Measurements from ENCODE around the gene KRT83. TPM values are rescaled to one million over a fixed set of nuclear protein-coding genes. Genes with fewer than 3 reads are reported as not detected.
"Not testable (repeated sequence)": the region's sequence is repeated elsewhere in the genome, so short reads cannot be mapped to it uniquely, and the experiment has no call there.

KRT83 gene
- polyA plus RNA-seq, 10 donors = not detected

GRCh38 chr12:52286857-52287785, 34.1 kb downstream of the KRT83 start:
- DNase-seq = not testable (repeated sequence)

DNA sequence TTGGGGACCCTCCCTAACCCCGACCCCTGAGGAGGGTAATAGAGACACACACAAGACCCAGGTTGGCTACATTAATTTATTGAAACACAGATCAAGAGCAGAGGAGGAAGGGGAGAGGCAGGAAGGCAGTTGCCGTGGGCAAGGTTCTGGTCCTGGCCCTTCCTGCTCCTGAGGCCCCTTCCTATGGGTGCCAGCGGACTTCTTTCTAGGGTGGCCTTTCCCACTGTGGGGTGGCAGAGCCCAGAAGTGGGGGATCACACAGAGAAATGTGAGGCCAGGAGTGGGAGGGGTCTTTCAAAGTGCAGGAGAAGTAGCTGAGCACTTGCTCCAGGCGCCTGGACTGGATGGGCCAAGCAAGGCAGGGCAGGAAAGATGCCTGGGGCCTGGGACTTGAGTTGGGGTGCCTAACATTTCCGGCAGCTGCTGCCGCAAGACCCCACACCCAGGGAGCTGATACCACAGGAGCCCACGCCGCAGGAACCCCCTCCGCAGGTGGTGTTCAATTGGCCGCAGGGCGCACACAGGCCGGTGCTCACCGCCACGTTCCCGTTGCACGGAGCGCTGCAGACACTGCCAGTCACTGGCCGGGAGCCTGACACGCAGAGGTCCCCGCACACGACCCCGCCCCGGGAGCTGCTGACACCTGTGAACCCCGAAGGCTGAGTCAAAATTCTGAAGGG, 35.2 kb downstream of the KRT83 start:
- no peak for DNase-seq

DNA sequence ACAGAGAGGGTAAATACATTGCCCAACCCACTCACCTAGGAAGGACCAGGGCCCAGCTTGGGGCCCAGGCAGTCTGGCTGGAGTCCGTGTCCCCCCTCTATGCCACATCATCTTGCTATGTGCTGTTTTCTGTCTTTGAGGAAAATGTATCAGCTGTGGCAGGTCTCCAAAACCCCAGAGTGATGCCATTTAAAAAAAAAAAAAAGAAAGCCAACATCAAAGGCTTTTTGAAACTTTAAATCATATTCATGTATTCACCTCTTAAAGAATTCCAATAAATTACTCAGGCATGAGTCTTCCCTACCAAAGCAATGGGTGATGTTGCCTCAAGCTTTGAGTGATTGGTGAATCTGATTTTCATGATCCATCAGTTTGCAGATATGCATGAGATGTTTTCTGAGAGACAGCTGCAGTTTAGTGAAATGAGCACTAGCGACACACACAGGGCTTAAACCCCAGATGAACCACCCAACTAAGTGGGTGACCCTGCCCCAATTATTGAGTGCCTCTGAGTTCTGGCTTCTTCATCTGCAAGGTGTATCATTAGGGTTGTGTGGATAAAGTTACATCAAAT, 35.9 kb downstream of the KRT83 start:
- peak in 1 of 3 donors; percentile 52 for DNase-seq

GRCh38 chr12:52284562-52285171, 36.5 kb downstream of the KRT83 start:
- DNase-seq = no peak

DNA sequence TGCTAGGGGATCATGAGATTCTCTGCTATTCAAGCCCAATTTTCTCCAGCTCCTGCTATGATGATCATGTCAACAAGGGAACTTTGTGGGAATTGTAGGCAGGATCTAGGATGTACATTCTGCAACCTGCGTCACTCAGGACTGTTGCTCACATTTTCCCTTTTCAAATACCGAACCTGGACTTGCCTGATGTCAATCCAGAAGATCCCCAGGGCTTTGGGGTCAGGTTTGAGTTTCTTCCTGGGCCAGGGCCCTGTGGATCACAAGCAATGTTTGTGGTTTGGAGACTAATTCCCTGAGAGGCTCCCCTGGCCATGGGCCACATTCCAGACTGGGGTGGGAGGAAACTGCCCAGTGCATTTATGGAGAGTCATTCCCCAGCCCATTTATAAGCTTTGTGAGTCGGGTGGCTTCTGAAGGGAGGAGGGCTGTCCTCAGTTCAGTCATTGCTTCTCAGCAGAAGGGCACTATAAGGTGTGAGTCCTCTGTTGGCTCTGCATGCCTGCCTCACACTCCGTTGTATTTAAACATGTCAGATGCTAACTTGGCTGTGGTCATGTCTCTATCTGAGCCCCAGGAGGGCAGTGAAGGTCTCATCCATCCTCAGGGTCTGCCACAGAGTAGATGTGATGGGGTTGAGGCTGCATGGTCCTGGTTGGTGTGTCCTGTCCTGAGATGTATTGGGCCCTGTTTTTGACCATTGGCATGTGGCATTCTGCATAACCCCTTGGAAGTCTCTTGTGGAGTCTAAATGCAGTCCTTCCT, 40.2 kb downstream of the KRT83 start:
- DNase-seq = peak in 1 of 3 donors; percentile 94

DNA sequence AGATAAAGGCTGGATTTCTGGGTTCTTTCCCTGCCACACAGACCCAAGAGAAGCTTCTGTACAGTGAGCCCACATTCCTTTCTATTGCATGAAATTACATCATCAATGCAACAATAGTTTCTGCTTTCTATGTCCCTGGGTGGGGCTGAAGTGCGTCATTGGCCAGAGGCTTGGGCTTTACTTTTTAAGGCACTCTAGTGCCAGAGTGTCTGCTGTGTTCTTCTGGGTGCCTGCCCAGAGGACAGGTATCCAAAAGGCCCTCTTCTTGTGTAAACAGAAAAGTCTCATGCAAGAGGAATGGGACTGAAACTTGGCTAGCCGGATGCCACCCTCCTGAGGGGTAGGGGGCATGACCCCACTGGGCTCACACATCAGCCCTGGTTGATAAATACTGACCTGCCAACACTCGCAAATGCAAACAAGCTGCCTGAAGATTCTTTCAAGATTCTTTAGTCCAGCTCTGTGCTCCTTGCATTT, 40.8 kb downstream of the KRT83 start:
- DNase-seq = peak in 2 of 3 donors; percentile 30 to 77

DNA sequence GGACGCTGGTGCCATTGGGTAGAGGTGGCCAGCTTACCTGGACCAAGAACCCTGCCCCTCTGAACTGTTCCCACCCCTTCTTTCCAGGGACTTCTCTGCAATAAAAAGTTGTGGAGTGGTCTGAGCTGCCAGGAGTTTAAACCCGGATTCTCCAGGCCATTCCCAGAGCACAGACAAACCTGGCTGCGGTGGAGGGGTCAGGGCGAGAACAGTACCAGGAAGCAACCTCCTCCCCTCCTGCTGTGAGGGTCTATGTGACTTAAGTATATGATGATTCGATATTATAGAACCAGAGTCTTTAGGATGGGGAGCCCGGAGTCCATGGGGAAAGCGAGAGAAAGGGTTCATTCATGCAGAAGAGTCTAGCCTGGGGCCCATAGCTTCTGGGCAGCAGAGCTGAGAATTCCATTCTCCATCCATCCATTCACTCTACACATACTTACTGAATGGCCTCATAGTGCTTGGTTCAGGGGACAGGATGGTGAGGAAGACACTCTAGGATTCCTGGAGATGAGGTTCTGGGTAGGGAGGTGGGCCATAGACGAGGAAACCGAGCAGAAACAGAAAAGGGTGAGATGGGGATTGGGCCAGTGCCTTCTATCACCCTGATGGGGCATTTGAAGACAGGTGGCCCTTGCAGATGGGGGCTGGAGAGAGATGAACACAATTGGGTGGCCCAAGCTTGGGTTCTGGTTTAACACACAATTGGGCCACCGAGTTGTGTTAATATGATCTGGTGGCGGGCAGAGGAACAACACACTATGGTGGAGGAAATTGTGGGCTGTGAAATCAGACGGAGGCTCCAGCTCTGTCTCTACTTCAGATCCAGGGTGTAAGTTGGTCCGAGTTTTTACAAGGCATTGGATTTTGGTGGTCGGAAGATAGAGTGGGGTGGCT, 41.5 kb downstream of the KRT83 start:
- no peak for DNase-seq

GRCh38 chr12:52278575-52279421, 42.4 kb downstream of the KRT83 start:
- DNase-seq = peak; percentile 57 to 86 (median 78)

- DNase-seq = peak in 1 of 3 donors; percentile 32
Observed at GRCh38 chr12:52277486-52278245, 43.5 kb downstream of the KRT83 start.

GRCh38 chr12:52275686-52276085, 45.5 kb downstream of the KRT83 start:
- DNase-seq = no peak

- DNase-seq = no peak
Observed at GRCh38 chr12:52274521-52275120, 46.6 kb downstream of the KRT83 start, which contains the start of gene KRT86. TSS of gene KRT86 (plus strand) at chr12:52274645. CDS start at chr12:52301917, 27,272 bp downstream.

GRCh38 chr12:52271158-52271557, 50.0 kb downstream of the KRT83 start:
- DNase-seq = no peak

- no peak for DNase-seq
Observed at GRCh38 chr12:52270541-52271070, 50.6 kb downstream of the KRT83 start.

GRCh38 chr12:52268212-52268611, 53.0 kb downstream of the KRT83 start:
- no peak for DNase-seq

GRCh38 chr12:52267699-52268098, 53.5 kb downstream of the KRT83 start:
- no peak for DNase-seq

- no peak for DNase-seq
Observed at GRCh38 chr12:52267266-52267665, 53.9 kb downstream of the KRT83 start.

DNA sequence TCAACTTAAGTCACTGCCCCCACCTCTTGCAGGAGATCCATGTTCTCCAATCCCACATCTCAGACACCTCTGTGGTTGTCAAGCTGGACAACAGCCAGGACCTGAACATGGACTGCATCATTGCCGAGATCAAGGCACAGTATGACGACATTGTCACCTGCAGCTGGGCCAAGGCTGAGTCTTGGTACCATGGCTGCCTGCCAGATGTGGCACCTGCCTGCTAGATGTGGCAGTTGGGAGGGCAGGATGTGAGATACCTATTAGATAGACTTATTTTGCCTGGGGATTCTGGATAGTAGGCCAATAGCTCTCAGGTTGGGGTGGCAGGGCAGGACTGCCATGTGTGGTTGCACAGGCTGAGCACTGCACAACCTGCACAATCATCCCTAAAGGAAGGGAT, 54.7 kb downstream of the KRT83 start:
- DNase-seq = no peak

Data from muscle of back (tissue), 11 donors.